ENCODE results near the gene RHEB.
"Not testable (repeated sequence)": the region's sequence is repeated elsewhere in the genome, so short reads cannot be mapped to it uniquely, and the experiment has no call there.

Gene RHEB, protein sequence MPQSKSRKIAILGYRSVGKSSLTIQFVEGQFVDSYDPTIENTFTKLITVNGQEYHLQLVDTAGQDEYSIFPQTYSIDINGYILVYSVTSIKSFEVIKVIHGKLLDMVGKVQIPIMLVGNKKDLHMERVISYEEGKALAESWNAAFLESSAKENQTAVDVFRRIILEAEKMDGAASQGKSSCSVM

GRCh38 chr7:151519765-151520418, at the start of gene RHEB:
TSS of gene RHEB (minus strand) at chr7:151519895. CDS start at chr7:151519511, 384 bp downstream.
- DNase-seq (ENCODE audit: low spot score): peak; percentile 77

GRCh38 chr7:151566897-151567320, 47.2 kb upstream of the RHEB start:
- no peak for DNase-seq (ENCODE audit: low spot score)

DNA sequence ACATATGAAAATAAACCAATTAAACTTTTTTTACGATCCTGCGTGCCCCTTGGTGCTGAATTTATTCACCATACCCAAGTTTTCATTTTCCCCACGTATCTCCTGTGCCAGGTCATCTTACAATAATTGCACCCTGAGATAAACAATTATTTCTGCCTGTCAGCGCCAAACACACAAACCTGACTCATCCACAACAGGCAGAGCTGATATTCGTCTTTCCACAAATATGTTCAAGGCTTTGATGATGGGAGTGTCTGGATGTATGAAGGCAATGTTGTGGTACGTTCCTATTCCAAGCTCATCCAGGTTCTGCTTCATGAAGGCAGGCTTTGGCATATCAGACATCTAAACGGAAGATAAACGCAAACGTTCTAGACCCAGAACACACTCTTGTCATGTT, 45.8 kb upstream of the RHEB start:
- DNase-seq (ENCODE audit: low spot score): no peak

- DNase-seq (ENCODE audit: low spot score): no peak
Measured at GRCh38 chr7:151560243-151560642, 40.5 kb upstream of the RHEB start.

GRCh38 chr7:151559557-151560183, 40.0 kb upstream of the RHEB start:
- DNase-seq (ENCODE audit: low spot score): no peak

GRCh38 chr7:151558575-151558974, 38.9 kb upstream of the RHEB start:
- no peak for DNase-seq (ENCODE audit: low spot score)

- DNase-seq (ENCODE audit: low spot score): no peak
Measured at GRCh38 chr7:151556592-151556991, 36.9 kb upstream of the RHEB start.

DNA sequence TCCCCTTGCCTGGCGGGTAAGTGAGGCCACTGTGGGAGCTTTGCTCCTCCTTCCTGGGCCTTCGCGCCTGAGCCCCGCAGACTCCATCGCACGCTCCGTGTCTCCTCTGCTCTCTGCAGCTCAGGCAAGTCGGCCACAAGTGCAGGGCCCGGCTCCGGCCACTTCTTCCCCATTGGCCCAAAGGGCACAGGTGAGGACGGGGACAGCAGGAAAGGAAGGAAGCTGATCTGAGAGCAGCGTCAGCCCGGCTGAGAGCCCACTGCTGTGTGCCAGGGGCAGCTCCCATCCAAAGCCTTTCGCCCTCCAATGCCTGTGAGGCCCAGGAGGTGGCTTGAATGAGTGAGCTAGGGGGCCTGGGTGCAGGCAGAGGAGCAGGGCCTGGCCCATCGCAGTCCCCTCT, 33.7 kb upstream of the RHEB start:
- no peak for DNase-seq (ENCODE audit: low spot score)

- DNase-seq (ENCODE audit: low spot score): no peak
Measured at GRCh38 chr7:151552352-151553028, 32.8 kb upstream of the RHEB start.

DNA sequence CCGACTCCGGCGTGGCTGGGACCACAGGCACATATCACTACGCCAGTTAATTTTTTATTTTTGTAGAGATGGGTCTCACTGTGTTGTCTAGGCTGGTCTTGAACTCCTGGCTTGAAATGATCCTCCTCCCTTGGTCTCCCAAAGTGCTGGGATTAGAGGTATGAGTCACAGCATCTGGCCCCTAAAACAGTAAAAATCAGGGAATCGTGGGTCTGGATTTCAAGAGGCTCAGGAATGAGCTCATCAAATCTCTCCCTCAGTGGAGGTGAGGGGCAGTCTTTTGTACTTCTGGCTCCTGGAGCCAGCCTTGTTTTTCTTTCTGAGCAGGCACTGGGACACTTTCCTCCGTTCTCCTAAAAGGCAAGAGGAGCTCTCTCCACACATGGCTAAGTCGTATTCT, 32.1 kb upstream of the RHEB start:
- DNase-seq (ENCODE audit: low spot score): no peak

DNA sequence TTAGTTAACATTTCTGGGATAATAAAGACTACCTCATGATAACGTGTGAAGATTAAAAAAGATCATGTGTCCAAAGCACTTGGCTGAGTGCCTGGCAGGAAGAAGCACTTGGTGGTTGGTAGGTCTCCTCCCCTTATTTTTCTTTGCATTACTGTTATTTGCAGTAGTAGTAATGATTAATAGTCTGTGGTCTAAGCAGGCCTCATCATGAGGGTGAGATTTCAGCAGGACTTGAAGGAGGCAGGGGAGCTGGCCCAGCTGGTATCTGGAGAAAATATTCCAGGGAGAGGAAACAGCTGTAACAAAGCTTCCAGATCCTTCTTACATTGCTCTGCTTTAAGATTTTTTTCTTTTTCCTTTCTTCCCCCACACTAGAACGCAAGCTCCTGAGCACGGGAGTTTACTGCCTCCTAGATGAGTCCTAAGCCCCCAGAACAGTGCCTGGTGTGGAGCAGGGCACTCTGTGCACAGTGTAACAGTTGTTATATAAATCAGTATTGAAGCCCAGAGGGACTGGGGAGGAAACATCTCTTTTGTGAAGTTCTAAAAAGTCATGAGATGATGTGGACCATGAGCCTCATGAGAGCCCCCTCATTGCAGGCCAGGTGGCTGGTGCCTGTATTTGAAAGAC, 31.1 kb upstream of the RHEB start:
- peak; percentile 13 for DNase-seq (ENCODE audit: low spot score)

DNA sequence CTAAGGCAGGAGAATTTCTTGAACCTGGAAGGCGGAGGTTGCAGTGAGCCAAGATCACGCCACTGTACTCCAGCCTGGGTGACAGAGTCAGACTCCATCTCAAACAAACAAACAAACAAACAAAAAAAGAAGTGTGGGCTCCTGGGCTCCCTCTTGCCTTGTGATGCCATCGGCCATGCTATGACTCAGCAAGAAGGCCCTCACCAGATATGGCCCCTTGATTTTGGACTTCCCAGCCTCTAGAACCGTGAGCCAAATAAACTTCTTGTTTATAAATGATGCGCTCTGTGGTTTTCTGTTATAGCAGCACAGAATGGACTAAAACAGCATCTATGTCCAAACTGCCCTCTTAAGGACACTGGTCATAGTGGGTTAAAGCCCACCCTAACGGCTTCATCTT, 29.9 kb upstream of the RHEB start:
- DNase-seq (ENCODE audit: low spot score): no peak

- DNase-seq (ENCODE audit: low spot score): no peak
Measured at GRCh38 chr7:151549083-151549482, 29.4 kb upstream of the RHEB start.

- no peak for DNase-seq (ENCODE audit: low spot score)
Measured at GRCh38 chr7:151544183-151544582, 24.5 kb upstream of the RHEB start.

DNA sequence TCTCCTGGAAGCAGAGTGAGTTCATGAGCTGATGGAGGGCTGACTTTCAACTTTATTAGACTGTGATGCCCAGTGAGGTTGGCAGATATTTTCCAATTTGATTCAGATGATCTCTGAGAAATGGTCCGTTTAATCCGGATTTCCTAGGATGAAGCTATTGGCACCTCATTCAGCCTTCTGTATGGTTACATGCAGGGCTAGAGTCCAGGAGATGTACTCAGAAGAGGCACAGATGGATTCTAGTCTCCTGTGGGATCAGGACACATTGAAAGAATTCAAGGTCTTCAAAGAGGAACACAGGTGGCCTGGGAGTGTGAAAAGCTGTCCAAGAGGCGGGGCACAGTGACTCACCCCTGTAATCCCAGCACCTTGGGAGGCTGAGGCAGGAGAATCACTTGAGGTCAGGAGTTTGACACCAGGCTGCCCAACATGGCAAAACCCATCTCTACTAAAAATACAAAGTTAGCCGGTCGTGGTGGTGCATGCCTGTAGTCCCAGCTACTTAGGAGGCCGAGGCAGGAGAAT, 23.0 kb upstream of the RHEB start:
- DNase-seq (ENCODE audit: low spot score): no peak

DNA sequence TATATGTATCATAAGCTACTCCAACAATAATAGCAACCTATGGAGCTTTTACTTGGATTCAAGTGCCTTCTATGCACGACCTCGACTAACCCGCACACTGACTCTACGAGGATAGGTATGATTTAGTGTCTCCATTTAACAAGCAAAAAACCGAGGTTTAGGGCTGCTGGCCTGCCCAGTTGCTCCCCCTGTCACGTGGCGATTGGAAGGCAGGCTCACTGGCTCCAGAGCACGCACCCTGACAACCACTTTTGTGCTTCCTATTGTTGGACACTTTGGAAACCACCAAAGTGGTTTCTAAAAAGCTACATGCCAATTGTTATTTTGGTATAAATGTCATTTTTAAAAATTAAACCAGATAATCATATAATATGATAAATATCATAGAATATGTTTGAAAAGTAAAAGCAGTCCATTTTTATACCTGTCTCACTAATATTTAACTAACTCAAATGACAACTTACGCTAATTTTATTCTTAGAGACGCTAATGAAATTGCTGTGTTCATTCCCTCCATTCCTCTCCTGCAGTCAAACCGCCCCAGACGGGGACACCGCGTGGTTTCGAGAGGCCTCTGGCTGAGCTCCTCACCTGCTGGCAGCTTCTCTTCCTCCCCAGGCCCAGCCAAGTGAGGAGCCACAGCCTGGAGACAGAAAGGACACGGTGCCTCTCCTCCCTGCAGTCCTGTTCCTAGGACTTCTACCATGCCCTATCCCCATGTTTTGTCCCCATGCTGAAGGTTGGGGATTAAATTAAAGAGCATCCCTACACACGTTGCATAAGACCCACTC, 22.2 kb upstream of the RHEB start:
- no peak for DNase-seq (ENCODE audit: low spot score)

DNA sequence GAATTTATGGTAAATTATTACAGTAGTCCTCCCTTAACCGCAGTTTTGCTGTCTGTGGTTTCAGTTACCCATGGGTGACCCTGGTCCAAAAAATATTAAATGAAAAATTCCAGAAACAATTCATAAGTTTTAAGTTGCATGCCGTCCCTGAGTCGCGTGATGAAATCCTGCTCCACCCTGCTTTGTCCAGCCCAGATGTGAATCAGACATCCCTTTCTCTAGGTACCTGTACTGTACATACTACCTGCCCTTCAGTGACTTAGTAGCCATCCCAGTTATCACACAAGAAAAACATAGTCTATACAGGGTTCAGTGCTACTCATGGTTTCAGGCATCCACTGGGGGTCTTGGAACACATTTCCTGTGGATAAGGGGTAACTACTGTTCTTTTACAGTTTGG, 20.5 kb upstream of the RHEB start:
- no peak for DNase-seq (ENCODE audit: low spot score)

DNA sequence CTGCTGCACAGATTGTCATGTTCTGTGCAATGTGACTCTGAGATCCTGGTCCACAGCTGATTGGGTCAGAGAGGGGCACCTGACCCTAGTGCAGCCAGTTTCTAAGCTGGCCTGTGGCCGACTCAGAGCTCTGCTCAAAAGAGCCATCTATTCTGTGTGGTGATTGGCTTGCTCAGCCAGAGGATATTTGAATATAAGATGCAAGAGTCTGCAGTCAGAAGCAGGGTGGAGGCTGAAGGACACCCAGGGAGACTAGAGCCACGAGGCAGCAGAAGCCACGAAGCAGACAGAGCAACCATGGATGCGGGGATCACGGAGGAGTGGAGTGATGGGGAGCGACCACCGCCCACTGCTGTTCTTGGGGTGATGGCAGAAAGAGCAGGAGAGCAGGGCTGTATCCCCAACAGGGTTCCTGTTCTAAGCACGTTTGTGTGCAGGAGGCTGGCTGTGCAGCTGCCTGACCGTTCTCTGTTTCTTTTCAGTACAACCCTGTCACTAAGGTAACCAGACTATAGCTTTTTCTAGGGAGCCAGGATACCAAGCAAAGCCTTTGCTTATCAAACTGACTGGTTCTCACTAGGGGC, 19.5 kb upstream of the RHEB start:
- DNase-seq (ENCODE audit: low spot score): no peak

DNA sequence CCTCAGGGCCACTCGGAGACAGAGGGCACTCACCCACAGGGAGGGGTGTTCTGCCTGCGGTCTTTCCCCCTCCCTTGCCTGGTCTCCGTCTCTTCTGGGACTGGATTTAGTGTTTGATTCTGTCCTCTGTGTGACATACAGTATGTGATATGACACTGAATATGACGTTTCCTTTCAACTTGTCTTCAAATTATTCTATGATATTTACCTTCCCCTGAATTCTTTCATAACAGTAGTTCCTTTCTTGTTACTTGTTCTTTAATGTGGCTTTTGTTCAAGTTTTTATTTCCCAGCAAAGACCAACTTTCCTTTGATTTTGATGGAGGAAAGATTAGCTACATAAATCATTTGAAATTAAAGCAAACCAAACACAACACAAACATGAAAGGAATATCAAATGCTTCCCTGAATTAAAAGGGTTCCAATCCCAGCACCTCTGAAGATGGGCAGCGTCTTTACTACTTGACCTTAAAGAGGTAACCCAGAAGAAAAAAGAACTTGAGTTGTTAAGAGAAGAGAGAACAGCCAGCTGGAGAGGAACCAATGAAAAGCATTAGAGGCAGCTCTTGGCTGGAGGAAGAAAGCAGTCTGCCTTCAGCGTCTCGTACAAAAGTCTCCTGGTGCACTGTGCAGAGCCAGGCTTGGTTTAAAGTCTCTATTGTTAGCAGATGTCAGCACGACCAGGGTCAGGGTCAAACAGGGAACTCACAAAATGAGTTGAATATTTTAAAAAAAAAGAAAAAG, 18.3 kb upstream of the RHEB start:
- DNase-seq (ENCODE audit: low spot score): no peak

DNA sequence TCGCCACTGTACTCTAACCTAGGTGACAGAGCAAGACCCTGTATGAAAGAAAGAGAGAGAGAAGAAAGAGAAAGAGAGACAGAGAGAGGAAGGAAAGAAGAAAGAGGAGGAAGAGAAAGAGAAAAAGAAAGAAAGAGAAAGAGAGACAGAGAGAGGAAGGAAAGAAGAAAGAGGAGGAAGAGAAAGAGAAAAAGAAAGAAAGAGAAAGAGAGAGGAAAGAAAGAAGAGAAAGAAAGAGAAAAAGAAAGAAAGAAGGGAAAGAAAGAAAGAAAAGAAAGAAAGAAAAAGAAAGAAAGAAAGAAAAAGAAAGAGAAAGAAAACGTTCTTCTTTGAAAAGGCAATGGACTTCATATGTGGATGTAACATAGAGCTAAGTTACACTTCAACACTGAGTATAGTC, 16.5 kb upstream of the RHEB start:
- not testable (repeated sequence) for DNase-seq (ENCODE audit: low spot score)

Measured in COLO829 (cell line).